ENCODE results near the gene BRIX1.

DNA sequence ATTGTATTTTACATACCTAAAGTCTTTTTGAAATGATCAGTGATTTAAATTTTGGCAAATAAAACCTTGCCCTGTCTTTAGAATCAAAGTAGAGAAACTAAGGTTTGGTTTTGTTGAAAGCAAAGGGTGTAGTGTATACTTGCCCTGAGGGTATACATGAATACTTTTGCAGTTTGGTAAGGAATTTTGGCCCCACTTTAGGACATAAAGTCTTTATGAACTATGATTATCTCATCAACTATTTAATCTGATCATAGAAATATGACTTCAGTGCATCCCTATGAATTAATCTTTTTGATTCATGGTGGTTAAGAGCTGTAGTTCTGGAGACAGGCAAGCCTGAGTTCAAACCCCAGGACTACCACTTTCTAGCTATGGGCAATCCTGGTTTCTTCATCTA, 17.9 kb upstream of the BRIX1 start:
- TF ChIP-seq POLR2A (IDR thresholded peaks at IDR 0.05; ENCODE audit: low read length) = no peak
- no peak for TF ChIP-seq GATA1 (IDR thresholded peaks at IDR 0.05; ENCODE audit: low read depth, low read length)

Data from erythroblast (primary cell).